ENCODE results near the gene MAGEB4.

MAGEB4 gene

DNA sequence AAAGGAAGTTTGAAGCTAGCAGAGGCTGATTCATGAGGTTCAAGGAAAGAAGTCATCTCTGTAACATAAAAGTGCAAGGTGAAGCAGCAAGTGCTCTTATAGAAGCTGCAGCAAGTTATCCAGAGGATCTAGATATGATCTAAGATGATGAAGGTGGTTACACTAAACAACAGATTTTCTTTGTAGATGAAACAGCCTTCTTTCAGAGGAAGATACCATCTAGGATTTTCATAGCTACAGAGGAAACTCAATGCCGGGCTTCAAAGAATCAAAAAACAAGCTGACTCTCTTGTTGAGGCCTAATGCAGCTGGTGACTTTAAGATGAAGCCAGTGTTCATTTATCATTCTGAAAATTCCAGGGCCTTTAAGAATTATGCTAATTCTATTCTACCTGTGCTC, 38.6 kb downstream of the MAGEB4 start:
- in situ Hi-C loops (cut with MboI; ENCODE audit: low sequenced_read_pairs, unreplicated experiment): loop anchor here (10.0 kb wide), 1 partner anchor 214 kb away; no protein-coding TSS in a partner anchor
- no peak for DNase-seq (ENCODE audit: low spot score)
- TF ChIP-seq CTCF (IDR thresholded peaks at IDR 0.05; ENCODE audit: borderline replicate concordance, control extremely low read depth, extremely low read depth, insufficient read depth, missing control alignments): no peak

- no peak for TF ChIP-seq CTCF (IDR thresholded peaks at IDR 0.05; ENCODE audit: borderline replicate concordance, control extremely low read depth, extremely low read depth, insufficient read depth, missing control alignments)
- in situ Hi-C loops (cut with MboI; ENCODE audit: low sequenced_read_pairs, unreplicated experiment): loop anchor here (10.0 kb wide), 1 partner anchor 212 kb away; no protein-coding TSS in a partner anchor
- DNase-seq (ENCODE audit: low spot score): no peak
Measured at GRCh38 chrX:30282527-30282926, 40.7 kb downstream of the MAGEB4 start.

DNA sequence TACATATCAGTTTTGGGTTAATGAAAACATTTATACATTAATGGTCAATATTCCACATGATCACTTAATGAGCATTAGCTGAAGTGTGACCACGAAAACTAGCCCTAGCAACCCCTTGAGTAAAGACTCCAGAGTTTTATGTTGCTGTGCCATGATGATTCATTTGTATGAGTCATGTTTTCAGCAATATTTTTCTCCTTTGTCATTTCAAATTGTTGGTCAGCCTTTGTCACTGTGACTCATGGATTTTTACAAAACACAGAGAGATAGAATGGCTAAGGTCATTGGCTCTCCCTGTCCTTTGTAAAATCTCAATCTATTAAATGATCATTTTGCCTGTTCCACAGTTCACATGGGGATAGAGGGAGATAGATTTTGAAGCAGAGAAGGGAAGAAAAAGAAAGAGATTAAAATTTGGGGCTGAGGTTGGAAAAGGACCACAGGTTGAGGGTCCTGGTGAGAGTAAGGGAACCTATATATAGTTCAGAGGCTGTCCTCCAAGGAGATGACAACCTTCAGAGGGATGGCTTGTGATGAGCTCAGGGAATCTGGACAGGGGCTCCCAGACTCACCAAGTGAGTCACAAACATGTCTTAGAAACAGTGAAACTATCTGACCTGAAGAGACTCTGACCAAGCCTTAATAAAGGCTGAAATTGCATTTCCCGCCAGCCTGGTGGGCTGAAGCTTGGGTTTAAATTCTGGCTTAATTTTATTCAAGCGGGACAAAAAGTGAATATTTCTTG, 41.8 kb downstream of the MAGEB4 start:
- DNase-seq (ENCODE audit: low spot score): no peak
- in situ Hi-C loops (cut with MboI; ENCODE audit: low sequenced_read_pairs, unreplicated experiment): loop anchor here (10.0 kb wide), 1 partner anchor 211 kb away; no protein-coding TSS in a partner anchor
- no peak for TF ChIP-seq CTCF (IDR thresholded peaks at IDR 0.05; ENCODE audit: borderline replicate concordance, control extremely low read depth, extremely low read depth, insufficient read depth, missing control alignments)
